ENCODE data around the gene CEMIP.

The CEMIP gene

DNA sequence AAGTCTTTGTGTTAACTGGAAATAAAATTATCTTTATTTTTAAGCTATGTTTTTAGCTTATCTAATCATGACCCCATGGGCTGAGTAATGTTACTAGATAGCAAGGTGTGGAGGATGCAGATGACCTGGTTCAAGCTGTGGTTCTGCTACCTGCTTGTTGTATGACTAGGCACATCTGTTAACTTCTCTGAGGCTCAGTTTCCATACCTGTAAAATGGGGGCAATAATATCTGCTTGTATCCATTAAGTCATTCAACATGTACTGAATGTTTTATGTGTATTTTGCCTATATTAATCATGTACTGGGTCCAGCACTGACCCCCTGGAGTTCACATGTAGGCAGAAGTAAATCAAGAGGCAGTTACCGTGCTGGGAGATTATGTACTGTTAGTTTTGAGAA is 51.5 kb downstream of the CEMIP start:
- no peak for DNase-seq

DNA sequence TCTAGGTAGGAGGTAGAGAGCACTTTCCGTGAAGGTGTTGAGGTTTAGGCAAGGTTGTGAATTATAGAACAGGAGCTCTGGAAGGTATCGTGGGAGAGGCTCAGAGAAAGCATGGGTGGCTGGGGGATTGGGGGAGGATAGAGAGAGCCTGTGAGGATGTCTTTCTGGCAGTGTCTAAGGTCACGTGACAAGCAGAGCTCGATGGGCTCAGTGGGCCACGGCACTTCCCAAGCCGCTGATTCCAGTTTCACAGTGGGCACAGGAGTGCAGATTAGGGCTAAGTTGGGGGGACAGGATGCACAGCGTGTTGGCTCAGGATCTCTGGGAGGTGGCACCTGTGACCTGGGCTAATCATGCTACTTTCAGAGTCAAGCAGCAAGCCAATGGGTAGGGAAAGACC is 52.0 kb downstream of the CEMIP start:
- no peak for DNase-seq

DNA sequence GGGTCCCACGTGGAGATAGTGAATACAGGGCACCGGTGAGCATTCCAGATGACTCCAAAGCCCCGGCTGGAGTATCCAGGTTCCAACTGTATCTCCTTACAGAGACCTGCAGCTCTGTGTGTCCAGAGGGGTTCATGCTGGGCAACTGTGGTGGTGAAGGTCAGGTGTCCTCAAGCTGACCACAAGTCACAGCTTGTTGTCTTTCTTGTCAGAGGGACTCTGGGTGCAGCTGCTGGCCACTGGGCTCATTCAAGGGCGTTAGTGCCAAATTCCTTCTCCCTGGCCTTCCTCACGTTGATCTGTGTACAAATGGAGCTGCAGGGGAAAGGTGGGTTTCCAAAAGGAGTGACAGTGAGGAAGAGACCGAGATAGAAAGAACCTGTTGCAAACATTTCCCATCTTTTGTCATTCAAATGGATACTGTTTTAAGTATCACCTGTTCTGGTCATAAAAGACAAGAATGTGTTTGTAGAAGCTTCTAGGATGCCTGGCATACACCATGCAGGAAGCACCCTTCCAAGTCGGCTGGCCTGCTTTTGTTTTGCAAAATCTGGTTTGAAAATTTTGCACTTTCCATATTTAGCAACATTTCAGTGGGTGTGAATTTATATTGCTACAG is 52.5 kb downstream of the CEMIP start:
- no peak for DNase-seq

DNA sequence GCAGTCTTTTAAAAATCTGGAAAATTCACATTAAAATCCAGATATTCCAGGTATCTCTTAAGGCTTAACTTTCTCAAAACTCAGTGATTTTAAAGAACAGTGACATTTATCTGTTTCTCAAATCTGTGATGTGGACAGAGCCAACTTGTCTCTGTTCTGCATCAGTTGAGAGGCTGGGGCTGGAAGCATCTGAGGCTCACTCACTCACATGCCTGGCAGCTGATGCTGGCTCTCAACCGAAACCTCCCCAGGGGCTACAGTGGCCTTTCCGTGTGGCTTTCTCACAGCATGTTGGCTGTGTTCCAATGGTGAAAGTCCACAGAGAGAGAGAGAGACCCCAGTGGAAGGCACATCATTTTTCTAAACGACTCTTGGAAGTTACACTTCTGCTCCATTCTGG is 53.5 kb downstream of the CEMIP start:
- no peak for DNase-seq

DNA sequence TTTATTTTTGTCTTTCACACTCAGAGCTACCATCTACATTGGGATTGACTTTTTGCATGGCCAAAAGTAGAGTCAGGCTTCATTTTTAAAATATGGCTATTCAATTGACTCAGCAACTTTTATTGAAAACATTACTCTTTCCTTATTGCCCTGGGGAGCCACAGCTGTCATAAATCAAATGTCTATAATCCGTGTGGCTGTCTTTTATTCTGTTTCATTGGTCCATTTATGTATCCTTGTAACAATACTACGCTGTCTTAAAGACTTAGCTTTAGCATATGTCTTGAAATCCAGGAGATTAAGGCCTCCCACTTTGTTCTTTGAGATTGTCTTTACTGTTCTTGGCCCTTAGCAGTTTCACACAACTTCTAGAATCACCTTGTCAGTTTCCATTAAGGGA is 55.2 kb downstream of the CEMIP start:
- no peak for DNase-seq

DNA sequence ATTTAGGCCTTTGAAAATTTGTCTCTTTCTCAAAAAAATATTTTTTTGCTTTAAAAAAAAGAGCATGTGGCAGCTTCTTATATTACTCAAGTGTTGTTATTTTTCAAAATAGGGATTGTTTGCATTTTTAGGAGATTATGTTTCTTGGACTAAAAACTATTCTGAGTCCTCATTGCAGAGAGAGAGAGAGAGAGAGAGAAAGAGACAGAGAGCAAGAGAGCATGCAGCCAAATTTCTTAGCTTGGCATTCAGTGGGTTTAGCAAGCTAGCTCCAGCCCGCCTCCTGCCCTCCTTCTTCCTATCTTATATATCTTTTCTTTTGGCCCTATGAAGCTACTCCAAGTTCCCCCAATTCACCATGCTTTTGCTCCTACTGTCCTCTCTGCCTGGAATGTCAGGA is 55.7 kb downstream of the CEMIP start:
- no peak for DNase-seq

DNA sequence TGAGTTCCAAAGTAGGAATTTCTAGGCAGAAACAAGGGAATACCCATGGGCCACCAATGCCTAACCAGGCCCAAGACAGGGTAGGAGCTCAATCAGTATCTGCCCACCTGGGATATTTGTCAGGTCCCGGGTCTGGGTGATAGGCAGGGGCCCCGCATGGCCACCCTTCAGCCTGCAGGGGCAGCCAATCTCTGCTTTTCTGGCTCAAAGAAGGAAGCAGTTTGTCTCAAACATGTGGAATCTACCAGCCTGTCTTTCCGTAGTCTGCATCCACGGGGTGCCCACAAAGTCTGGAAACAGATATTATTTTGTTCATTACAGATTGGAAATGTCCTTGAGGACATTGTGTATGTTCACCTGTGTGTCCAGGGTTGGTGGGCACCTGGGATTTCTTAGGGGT is 56.2 kb downstream of the CEMIP start:
- DNase-seq: no peak

DNA sequence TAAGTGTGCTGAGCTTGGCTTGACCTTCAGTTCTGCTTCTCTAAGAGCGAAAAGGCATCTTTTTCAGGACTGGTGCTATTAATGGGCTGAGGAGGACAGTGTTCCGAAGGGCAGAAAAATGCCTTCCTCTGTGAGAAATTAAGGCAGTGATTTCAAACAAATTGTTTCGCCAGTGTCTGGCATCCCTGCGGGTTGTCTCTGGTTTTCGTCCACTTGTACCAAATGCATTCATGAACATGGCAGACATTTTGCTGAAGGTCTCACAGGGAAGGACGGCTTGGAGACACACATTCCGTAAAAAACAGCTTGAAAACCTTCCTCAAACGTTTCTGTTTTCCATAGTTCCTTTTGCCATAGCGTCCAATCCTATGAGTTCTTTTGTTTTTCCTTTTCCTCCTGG is 57.1 kb downstream of the CEMIP start:
- no peak for DNase-seq

DNA sequence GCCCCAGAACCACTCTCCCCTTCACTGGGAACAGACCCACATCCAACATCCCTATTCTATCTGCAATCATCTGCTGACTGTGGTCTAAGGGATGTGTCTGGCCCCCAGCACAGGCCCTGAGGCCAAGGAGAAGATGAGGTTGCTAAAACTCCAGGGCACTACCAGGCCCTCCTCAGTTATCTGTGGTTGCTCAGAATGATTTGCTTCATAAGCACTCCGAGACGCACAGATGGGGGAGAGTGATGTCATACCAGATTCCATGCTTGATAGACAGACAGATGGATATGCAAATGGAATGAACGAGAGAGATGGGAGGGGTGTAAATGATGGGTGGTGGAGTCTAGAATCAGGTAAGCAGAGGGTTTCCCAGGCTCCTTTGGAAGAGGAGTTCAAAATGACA is 57.8 kb downstream of the CEMIP start:
- no peak for DNase-seq

DNA sequence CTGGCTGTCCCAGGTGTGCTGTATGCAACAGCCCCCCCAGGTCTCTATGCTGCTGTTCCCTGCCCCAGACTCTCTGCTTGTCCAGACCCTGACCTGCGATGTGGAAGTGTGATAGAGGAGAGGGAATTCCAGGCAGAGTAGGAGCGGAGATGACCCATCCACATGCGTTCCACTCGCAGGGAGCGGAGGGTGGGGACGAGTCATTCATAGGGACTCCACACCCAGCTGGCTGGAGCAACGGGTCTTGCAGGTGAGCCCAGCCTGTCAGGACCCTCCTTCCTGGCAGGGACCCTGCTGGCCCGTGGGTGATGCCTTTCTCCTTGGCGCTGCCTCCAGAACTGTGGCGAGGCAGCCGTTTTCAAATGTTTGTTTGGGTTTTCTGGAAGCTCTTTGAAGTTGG is 58.8 kb downstream of the CEMIP start:
- DNase-seq: no peak

DNA sequence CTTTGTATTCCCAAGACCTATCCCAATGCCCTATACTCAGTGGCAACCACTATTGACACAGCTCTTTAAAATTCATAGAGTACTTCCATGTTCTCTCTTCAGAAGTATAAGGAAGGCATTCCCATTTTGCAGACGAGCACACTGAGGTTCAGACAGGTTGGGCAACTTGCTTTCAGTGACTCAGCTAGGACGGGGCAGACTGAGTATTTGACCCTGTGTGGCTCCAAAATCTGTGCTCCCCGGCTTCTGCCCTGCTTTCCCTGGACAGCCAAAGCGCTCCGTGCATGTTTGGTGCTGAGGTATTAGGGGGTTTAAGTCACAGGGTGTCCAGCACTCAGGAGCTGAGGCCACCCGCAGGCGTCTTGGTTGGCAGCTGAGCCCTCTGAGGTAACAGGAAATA is 59.5 kb downstream of the CEMIP start:
- DNase-seq: no peak

DNA sequence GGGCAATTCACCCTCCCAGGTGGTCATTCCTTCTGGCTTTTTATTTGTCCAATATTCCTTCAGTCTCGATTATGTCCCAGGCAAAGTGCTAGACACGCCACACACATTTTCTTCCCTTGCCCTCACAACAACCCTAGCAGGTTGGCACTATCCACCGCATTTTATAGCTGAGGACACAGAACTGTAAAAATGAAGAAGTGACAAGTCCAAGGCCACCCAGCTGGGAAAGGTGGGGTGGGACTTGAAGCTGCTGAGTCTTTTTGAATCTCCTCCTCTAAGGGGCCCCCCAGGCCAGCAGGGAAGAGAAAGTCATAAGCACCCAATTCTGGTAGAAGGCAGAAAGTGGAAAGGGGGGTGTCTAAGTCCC is 60.6 kb downstream of the CEMIP start:
- DNase-seq: no peak

DNA sequence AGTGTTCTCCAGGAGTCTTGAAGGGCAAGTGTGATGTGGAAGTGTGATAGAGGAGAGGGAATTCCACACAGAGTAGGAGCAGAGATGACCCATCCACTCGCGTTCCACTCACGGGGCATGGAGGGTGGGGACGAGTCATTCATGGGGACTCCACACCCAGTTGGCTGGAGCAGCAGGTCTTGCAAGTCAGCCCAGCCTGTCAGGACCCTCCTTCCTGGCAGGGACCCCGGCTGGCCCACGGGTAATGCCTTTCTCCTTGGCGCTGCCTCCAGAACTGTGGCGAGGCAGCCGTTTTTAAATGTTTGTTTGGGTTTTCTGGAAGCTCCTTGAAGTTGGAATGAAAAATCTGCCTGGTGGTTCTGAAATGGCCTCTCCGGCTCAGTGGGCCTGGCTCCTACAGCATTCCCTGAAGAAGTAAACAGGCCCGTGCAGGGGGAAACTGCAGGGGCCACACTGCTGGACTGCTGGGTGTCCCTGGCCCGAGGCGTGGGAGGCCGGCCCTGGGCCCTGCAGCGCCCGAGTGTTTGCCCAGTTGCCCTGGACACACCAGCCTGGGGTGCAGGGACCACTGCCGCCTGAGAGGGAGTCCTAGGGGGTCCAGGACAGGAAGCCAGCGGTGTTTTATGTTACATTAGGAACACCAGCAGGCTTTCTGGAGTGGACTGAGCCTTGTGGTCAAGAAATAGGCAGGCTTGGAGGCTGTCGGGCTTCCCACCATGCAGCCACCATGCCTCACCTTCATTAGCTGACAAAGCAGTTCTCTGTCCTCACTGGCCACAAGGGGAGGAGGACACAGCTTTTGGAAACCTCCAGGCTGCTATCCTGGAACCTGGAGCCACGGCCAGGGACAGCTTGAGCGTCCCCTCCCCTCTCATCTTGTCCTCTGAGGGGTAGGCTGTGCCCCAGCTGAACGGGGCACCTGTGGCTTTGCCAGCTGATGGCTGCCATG is 61.3 kb downstream of the CEMIP start:
- no peak for DNase-seq

DNA sequence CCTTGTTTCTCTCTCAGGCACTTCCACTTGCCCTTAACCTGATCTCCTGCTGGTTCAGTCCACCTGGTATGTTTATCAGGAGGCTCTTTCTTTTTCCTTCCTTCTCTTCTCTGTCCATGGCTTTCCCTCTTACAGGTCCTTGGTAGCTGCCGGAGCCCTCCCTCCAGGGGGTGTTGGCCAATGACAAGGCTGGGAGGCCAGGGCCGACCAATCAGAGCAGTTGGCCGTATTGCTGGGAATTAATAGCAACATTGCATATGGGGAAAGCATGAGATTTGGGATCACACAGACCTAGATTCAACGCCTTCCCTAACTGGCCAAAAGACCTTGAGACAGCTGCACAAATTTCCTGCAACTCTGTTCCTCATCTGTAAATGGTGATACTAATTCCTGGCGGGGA is 62.4 kb downstream of the CEMIP start:
- DNase-seq: no peak

DNA sequence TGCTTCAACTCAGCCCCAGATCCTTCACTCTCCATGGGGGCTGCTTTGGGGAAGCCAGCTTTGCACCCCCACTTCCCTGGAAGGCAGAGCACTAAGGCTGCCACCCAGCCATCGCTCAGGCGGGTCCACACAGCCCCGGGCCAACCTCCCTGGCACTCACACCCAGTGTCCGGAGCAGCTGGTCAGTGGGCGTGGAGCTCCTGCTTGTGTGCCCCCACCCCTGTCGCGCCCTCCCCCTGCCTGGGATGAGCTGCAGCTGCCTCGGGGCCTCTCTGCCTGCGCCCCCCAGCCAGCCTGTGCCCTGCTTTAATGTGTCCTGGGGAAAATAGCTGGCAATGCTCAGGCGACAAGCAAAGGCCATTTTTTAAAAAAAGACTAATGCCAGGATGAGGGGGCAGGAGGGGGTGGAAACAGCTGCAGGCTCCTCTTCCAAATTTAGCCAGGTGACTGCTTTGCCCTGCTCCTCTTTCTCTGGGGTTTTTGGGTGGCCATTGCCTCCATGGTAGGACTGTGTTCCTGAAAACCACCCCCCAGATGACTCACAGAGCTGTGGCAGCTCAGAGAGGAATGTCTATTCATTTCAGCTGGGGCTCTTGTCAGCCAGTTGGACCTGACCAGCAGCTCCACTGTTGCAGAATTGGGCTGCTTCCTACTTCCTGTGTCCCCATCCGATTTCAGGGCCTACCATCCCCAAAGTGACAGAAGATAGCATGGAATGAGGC is 65.0 kb downstream of the CEMIP start:
- no peak for DNase-seq

DNA sequence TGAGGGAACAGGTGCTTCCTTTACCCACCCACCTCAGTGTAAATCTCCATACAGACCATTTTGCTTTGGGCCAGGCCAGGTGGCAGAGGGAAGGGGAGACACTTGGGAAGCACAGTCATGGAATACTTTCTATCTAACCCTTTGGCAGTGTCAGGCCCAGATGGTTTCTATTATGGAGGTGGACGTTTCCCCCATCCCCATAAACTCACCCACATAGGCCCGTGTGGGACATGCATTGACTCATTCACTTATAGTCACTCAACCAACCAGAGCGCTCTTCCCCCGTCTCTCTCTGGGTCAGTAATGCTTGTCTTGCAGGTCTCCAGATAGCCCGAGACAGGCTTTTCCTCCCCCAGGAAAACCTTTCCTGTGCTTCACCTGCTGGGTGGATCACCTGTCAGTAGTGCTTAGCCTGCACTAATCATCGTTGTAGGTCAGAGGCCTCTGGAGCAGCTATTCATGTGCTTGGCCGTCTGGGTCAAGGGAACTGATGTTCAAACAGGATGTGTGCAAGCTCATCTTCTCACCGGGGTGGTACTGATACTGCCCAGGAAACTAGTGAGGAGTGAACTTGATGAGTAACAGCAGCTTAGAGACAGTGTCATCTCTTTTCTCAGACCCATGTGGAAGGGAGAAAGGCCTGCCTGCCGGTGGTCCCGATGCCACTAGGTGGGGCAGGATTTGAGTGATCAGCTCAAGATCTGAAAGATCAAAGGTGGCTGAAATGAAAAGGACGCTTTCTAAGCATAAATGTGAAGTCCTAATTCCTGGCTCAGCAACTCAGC is 67.1 kb downstream of the CEMIP start:
- DNase-seq: no peak

DNA sequence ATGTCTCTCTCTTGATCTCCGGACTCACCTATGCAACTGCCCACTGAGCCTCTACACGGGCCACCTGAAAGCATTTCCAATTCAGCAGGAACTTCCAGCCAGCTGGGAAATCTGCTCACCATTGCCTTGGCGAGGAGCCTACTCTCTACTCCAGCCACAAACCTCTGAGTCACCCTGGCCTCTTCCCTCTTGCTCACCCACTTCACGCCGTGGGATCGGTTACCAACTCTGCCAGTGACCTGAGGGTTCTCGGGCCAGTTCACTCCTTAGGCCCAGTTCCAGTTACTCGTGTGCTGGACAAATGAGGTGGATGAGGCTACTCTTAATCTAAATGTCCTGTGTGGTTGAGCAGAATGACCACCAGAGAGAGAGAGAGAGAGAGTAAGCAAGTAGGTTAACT is 70.1 kb downstream of the CEMIP start:
- DNase-seq: no peak

DNA sequence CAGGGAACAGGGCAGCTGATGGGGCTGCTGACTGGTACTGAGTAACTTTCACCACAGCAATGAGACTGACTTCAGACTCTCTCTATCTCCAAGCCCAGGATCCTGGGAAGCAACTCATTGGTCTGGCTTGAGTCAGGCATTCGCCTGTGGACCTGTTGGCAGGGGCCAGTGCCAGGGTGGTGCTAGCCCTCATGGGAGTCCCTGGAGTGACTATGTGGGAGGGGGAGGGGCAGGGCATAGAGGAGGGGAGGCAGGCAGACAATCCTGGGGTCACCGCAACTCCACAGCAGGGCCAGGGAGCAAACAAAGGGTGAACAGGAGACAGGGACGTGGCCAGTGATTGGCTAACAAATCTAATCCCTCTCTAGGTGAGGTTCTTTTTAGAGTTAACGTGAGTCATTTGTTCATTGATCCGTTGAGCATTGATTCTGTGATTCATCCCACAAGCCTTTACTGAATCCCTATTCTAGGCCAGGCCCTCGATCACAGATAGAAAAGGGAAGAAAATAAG is 71.8 kb downstream of the CEMIP start:
- DNase-seq: no peak

DNA sequence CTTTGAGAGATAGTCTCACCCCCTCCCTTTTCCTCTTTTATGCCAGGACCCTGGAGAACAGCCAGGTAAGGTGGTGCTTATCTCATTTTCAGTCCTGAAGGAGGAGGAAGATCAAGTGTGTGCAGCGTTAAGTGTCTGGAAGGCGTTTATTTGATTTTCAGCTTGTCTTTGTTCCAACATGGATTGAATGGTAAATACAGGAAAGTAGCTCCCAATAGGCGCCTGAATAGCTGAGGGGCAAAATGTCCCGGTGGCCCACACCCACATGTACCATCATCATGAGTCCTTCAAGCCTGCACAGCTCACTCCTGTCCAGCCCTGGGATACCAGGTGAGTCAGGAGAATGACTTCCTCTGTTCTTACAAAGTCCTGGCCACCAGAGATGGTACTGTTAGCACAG is 73.5 kb downstream of the CEMIP start:
- DNase-seq: no peak

DNA sequence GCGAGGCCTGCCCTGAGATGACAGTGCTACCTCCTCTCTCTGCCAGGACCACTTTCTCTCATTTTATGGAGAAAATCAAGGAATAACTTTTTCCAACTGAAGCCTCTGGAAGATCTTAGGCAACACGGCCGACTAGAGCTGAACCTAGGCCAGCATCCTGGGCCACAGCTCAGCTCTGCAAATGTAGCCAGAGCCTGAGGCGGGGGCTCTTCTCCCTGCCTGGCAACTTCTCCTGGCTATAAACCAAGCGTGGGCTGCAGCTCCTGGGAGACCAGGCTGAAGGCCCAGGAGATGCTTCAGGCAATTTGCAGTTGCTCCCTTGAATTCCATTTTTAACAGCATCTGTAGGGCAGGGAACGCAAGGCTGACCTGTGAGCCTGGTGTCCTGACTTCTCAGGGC is 74.9 kb downstream of the CEMIP start:
- no peak for DNase-seq

DNA sequence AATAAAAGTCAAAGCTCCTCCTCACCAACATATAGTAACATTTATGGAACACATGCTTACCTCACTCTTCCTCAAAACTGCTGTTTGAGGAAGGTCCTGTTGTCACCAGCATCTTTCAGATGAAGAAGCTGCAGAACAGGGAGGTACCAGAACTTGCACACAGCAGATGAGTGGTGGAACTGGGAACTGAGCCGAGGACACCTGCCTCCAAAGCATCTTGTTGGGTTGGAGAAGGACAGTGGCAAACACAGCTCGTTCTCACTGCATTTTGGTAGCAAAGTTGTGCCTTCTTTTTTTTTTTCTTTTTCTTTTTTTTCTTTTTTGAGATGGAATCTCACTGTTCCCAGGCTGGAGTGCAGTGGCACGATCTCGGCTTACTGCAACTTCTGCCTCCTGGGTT is 76.0 kb downstream of the CEMIP start:
- no peak for DNase-seq

DNA sequence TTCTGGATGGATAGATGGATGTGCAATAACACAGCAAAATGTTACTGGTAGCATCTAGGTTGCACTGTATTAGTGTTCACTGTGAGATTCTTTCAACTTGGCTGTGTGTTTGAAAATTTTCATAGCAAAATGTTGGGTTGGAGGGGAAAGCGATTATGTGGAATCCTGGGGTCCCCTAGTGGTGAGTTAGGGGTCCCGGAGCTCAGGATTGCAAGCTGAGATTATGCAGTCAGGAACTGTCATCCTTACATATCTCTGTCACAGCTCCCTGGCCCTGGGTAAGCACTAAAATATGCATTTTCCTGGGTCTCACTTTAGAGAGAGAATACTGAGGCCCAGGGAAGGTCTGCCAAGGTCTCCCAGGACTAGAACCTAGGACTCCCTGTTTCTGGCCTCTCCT is 77.2 kb downstream of the CEMIP start:
- peak; percentile 9 for DNase-seq

DNA sequence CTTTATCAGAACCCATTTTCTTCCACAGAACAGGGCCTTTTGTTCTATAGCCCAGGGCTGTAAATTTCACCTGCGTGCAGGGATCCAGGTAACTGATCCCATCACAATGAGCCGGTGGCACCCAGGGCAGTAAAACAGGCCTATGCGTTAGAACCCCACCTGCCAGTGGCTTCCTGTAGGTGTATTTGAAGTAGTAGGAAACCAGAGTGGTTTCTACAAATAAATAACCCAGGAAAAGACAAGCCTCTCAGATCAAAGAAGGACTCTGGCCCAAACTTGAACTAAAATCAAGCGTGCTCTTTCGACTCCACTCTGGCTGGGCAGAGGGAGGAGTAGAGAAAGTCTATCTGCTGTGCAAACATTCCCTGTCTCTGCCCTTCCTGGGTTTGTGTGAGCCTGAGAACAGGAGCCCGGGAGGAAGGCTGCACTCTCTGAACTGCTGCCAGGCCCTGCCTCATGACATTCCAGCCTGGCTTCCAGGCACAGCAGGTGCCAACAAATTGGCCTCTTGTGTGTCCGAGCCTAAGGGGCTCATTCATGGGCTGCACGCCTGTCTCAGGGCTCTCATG is 77.7 kb downstream of the CEMIP start:
- no peak for DNase-seq

Measured in activated CD4-positive, alpha-beta T cell treated with anti-CD3 and anti-CD28 coated beads for 48 hours (primary cell).